Measurements from ENCODE around the gene PSMB5.

Gene PSMB5

DNA sequence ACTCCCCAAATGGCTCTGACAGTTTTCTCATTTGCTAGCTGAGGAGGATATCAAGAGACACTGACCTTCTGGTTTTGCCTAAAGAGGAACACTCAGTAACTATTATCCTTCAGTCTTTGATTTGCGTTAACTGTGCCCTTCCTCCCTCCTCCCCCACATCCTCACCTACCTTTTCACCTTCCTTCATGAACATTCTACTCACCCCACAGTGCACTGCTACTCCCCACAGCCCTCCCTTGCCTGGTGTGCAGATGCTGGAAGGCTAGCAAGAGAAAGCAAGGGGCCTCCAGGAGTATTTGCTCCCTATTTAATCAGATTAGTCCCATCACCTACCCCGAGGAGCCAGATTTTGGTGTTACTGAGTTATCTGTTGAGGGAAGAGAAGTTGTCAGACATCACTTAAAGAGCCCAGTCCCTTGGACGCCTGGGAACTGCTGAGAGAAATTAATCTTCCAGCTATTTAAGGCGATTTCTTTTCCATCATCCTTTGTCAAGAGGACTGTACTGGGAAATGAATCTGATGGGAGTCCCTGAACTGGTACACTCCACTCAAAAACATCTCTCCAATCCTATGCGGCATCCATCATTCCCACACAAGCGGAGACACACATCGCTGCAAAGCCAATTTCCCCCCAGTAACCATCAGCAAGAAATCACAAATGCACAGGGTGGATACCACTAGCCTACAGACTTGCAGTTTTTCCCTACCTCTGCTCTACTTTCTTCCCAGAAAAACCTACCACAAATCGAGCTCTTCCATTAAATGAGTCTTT lies 11.5 kb downstream of the PSMB5 start:
- H3K4me3 ChIP-seq: no peak overlapping the region
- H3K4me1 ChIP-seq: no peaks in the 10 kb centered on the region
- no peak for DNase-seq
- H3K27me3 ChIP-seq: no peaks in the 10 kb centered on the region
- no peaks in the 10 kb centered on the region for H3K9me3 ChIP-seq
- H3K27ac ChIP-seq: no peak overlapping the region
- intact Hi-C loops (cut with DNase I; ENCODE audit: low total_unique reads): no loop called here
- TF ChIP-seq, protein P1, sequence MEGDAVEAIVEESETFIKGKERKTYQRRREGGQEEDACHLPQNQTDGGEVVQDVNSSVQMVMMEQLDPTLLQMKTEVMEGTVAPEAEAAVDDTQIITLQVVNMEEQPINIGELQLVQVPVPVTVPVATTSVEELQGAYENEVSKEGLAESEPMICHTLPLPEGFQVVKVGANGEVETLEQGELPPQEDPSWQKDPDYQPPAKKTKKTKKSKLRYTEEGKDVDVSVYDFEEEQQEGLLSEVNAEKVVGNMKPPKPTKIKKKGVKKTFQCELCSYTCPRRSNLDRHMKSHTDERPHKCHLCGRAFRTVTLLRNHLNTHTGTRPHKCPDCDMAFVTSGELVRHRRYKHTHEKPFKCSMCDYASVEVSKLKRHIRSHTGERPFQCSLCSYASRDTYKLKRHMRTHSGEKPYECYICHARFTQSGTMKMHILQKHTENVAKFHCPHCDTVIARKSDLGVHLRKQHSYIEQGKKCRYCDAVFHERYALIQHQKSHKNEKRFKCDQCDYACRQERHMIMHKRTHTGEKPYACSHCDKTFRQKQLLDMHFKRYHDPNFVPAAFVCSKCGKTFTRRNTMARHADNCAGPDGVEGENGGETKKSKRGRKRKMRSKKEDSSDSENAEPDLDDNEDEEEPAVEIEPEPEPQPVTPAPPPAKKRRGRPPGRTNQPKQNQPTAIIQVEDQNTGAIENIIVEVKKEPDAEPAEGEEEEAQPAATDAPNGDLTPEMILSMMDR (IDR thresholded peaks at IDR 0.05): no peak
- H3K36me3 ChIP-seq: peaks cover 6 to 38% (median 18%) of the 10 kb centered on the region in 3 donors

DNA sequence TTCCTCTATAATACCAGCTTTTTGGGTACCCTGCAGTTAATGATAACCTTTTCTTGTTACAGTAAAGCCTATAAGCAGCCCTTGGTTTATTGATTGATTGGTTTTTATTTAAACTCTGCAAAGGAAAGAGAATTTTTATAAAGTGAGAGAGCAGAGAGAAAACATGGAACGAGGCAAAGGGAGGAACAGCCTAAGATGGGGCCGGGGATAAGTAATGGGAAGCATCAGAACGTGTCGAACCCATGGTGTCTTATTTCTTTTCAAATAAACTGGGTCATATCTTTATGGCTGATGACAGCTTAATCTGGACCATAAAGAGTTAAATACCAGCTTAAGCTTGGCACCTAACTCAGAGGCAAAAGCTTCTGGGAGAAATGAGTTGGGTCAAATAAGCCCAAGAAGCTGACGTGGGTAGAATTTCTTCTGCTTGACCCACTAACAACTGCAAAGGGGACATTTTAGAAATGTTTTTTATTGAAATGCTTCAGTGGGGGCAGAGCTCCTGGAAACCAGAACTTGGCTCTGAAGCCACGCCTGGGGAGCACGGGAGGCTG lies 12.7 kb downstream of the PSMB5 start:
- intact Hi-C loops (cut with DNase I; ENCODE audit: low total_unique reads): no loop called here

DNA sequence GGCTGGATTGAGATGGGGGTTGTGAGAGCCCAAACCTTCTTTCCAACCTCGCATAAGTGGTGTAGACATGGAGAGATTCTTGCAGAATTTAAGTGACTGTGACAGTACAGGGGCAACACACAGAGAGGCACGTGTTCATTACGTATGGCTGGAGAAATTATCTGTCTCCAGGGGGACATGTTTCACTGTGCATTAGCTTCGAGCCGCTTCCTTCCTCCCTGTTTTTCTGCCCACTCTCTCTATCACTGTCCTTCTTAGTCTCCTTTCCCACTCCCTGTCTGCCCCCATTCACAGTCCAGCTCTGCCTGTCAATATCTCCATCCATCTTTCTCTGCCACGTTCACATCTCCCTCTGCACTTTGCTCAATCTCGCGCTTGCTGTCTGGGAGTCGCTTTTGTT lies 13.3 kb downstream of the PSMB5 start:
- Histone ChIP-seq H3K36me3 (peaks cover 6 to 25% (median 12%) of the 10 kb centered on the region in 3 donors), H3K27me3 (no peaks in the 10 kb centered on the region), H3K27ac (no peak overlapping the region), H3K4me1 (no peaks in the 10 kb centered on the region), H3K9me3 (no peaks in the 10 kb centered on the region), H3K4me3 (no peak overlapping the region)
- intact Hi-C loops (cut with DNase I; ENCODE audit: low total_unique reads): no loop called here
- DNase-seq: no peak
- TF ChIP-seq, protein P1 (IDR thresholded peaks at IDR 0.05): no peak

More for the DNA sequence above, 12.7 kb downstream of the PSMB5 start:
- TF ChIP-seq, protein P1 (IDR thresholded peaks at IDR 0.05): no peak
- Histone ChIP-seq H3K27me3 (no peaks in the 10 kb centered on the region), H3K36me3 (peaks cover 6 to 29% (median 18%) of the 10 kb centered on the region in 3 donors), H3K4me3 (no peak overlapping the region), H3K27ac (no peak overlapping the region), H3K4me1 (no peaks in the 10 kb centered on the region), H3K9me3 (no peaks in the 10 kb centered on the region)
- DNase-seq: no peak

DNA sequence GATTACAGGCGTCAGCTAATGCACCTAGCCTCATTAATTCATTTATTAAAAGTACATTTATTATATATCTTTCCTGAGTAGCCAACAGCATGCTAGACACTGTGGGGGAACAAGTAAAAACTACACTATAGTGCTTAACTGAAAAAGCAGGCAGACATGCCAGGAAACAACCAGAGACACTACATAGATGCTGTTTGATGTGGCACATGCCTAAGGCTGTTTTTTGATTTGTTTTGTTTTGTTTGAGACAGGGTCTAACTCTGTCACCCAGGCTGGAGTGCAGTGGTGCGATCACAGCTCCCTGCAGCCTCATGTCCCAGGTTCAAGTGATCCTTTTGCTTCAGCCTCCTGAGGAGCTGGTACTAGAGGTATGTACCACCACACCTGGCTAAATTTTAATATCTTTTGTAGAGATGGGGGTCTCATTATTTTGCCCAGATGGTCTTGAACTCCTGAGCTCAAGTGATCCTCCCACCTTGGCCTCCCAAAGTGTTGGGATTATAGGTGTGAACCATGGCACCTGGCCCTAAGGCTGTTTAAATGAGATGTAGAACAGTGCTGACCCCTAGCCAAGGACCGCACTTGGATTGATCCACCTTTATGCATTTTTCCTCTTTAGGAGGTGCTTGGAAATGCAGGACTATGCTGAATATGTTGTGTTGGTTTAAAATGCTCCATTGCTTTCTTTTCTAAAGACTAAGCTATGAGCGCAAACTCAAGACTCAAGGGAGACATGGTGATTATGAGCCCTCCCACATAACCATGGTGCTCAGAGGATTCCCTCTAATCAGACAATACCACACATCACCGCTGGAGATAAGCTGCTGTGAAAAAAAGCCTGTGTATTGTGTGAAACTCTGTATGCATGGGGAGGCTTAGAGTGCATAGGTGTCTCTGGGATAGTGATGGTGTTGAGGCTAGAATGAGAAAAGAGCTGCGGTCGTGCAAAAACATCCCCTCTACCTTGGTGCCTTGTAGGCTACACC lies 14.3 kb downstream of the PSMB5 start:
- TF ChIP-seq, protein P1 (IDR thresholded peaks at IDR 0.05): no peak
- Histone ChIP-seq H3K9me3 (no peaks in the 10 kb centered on the region), H3K27me3 (no peaks in the 10 kb centered on the region), H3K27ac (no peak overlapping the region), H3K4me1 (no peaks in the 10 kb centered on the region), H3K36me3 (peaks cover 2 to 16% (median 6%) of the 10 kb centered on the region in 3 donors), H3K4me3 (no peak overlapping the region)
- no peak for DNase-seq
- intact Hi-C loops (cut with DNase I; ENCODE audit: low total_unique reads): no loop called here

DNA sequence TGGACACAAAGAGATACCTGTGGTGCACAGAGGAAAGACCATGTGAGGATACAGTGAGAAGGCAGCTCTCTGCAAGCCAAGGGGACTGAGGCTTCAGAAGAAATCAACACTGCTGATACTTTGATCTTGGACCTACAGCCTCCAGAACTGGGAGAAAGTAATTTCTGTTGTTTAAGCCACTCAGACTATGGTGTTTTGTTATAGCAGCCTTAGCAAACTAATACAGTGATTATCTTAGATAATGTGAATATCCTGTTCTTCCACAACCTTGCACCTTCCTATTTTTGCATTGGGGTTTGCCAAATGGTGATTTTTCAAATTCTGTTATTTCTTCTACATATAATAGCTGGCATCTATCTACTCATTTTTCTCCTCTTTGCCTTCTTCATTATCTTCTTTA lies 16.6 kb downstream of the PSMB5 start:
- no peaks in the 10 kb centered on the region for H3K36me3 ChIP-seq
- no peaks in the 10 kb centered on the region for H3K27me3 ChIP-seq
- H3K4me1 ChIP-seq: no peaks in the 10 kb centered on the region
- no peaks in the 10 kb centered on the region for H3K9me3 ChIP-seq
- DNase-seq: no peak
- TF ChIP-seq, protein P1 (IDR thresholded peaks at IDR 0.05): no peak
- intact Hi-C loops (cut with DNase I; ENCODE audit: low total_unique reads): no loop called here
- no peak overlapping the region for H3K4me3 ChIP-seq
- H3K27ac ChIP-seq: no peak overlapping the region
